Smooth muscle cell (in vitro differentiated cells): ENCODE data around the gene FBLN2. TPM values are rescaled to one million over a fixed set of nuclear protein-coding genes. Genes with fewer than 3 reads are reported as not detected.

Experiments used
- DNase-seq: peaks from one replicate; lab custom pipeline; 2025; ENCODE audit not compliant: unreplicated experiment; lab: John Stamatoyannopoulos, UW
- H2AFZ ChIP-seq: fragments of 200-600 bp; sonication (generic); 2 replicates; pipeline ENCODE4 v1.6.0; 2016; ENCODE audit warnings: antibody characterized with exemption, low read depth, mild to moderate bottlenecking
- H3F3A ChIP-seq: fragments of 200-600 bp; sonication (generic); 2 replicates; pipeline ENCODE4 v1.6.0; 2017; ENCODE audit warnings: antibody characterized with exemption, low read depth
- H3K27ac ChIP-seq: fragments of 200-600 bp; sonication (generic); 2 replicates; pipeline ENCODE4 v1.5.1; 2016; ENCODE audit warnings: low read depth, mild to moderate bottlenecking
- H3K27me3 ChIP-seq: fragments of 200-600 bp; sonication (generic); 2 replicates; pipeline ENCODE4 v1.6.1; 2016; ENCODE audit warnings: low read depth, mild to moderate bottlenecking
- H3K36me3 ChIP-seq: fragments of 200-600 bp; sonication (generic); 2 replicates; pipeline ENCODE4 v1.5.1; 2016; ENCODE audit warnings: low read depth
- H3K4me1 ChIP-seq: fragments of 200-600 bp; sonication (generic); 2 replicates; pipeline ENCODE4 v1.5.1; 2016; ENCODE audit warnings: low read depth
- H3K4me2 ChIP-seq: fragments of 200-600 bp; sonication (generic); 2 replicates; pipeline ENCODE4 v1.6.0; 2016; ENCODE audit warnings: mild to moderate bottlenecking
- H3K4me3 ChIP-seq: fragments of 200-600 bp; sonication (generic); 2 replicates; pipeline ENCODE4 v1.5.1; 2016; ENCODE audit warnings: mild to moderate bottlenecking
- H3K79me2 ChIP-seq: fragments of 200-600 bp; sonication (generic); 2 replicates; pipeline ENCODE4 v1.6.0; 2016; ENCODE audit warnings: low read depth, mild to moderate bottlenecking
- H3K9ac ChIP-seq: fragments of 200-600 bp; sonication (generic); 2 replicates; pipeline ENCODE4 v1.6.0; 2016; ENCODE audit warnings: low read depth
- H3K9me3 ChIP-seq: fragments of 200-600 bp; sonication (generic); replicated peaks from 2 replicates; pipeline ENCODE4 v1.5.1; 2016; ENCODE audit warnings: low read depth
- H4K20me1 ChIP-seq: fragments of 200-600 bp; sonication (generic); 2 replicates; pipeline ENCODE4 v1.6.0; 2016; ENCODE audit warnings: low read depth
- WGBS: methylation state at CpG from one replicate; pipeline ENCODE4 v1.1.7; 2016; ENCODE audit warnings: low lambda C conversion rate; 5-methylcytosine and 5-hydroxymethylcytosine counted together
- polyA plus RNA-seq: library from polyadenylated mRNA; unstranded; fragments of >200 nt; fragmentation: Nextera tagmentation; extraction: Ambion mirVana; gene quantifications from 2 replicates; pipeline ENCODE4 v1.2.1, GENCODE V29; 2016
- total RNA-seq: library from RNA; depleted of rRNA; stranded (reverse); fragments of >200 nt; gene quantifications from 2 replicates; pipeline ENCODE4 v1.2.3, GENCODE V29; 2014
- TF ChIP-seq, protein P1 (sequence below): fragments of 200-600 bp; sonication (generic); IDR thresholded peaks from 2 replicates; pipeline ENCODE4 v1.5.1; 2017; ENCODE audit warnings: borderline replicate concordance, mild to moderate bottlenecking, antibody characterized with exemption; ENCODE audit not compliant: insufficient read depth, poor library complexity, severe bottlenecking

The FBLN2 gene
- total and polyA plus RNA-seq, 2 experiments from 2014 or later, result 159 to 390 TPM

DNA sequence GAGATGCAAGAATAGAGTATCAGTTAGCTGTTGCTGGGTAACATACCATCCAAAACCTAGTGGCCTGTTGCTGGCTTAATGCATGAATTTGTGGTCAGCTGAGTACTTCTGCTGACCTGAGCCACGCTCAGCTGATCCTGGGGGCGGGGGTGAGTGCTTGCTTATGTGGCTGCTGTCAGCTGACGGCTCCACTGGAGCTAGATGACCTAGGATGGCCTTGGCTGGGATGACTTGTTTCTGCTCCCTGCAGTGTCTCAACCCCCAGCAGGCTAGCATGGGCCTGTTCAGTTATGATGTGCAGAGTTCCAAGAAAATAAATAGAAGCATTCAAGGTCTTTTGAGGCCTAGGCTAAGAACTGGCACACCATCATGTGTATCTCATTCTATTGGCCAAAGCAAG lies 63.9 kb downstream of the FBLN2 start:
- DNase-seq, result no peak
- no peak overlapping the region for H3K9ac ChIP-seq
- no peak overlapping the region for H3K27ac ChIP-seq

DNA sequence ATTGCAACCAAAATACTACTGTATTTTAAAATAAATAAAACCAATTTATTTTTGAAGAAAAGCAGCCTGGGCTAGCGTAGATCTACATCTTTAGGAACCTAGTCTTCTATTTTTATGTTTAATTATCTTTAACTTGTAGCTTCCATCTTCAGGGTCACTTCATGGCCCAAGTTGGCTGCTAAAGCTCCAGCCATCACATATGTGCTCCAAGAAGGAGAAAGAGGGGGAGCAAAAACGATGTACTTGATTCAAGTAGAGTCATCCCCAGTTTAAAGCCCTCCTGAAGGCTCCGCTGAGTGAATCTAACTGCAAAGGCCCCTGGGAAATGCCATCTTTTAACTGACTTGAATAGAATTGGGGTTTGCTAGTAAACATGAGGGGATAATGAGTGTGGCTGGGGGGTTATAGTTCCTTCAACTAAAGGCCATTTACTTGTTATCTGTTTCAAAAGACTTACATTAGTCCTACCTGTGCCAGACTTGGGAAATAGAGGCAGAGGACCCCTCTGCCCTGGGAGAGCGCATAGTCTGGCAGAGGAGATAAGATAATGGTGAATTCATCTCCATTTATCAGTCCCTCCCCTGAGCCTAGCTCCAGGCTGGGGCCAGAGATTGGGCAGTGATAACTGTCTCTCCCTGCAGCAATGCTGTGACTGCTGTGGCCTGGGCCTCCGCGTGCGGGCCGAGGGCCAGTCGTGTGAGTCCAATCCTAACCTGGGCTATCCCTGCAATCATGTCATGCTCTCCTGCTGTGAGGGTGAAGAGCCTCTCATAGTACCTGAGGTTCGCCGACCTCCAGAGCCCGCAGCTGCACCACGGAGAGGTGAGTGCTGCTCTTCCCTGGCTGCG lies 64.6 kb downstream of the FBLN2 start:
- Histone ChIP-seq H3F3A (no peaks in the 10 kb centered on the region), H3K36me3 (no peaks in the 10 kb centered on the region), H3K9me3 (no peaks in the 10 kb centered on the region), H4K20me1 (peaks cover 31% of the 10 kb centered on the region), H3K4me3 (no peak overlapping the region), H2AFZ (no peak overlapping the region), H3K4me1 (no peaks in the 10 kb centered on the region), H3K79me2 (no peaks in the 10 kb centered on the region), H3K27me3 (no peaks in the 10 kb centered on the region), H3K4me2 (no peak overlapping the region), H3K9ac (no peak overlapping the region), H3K27ac (no peak overlapping the region)
- TF ChIP-seq, protein P1, sequence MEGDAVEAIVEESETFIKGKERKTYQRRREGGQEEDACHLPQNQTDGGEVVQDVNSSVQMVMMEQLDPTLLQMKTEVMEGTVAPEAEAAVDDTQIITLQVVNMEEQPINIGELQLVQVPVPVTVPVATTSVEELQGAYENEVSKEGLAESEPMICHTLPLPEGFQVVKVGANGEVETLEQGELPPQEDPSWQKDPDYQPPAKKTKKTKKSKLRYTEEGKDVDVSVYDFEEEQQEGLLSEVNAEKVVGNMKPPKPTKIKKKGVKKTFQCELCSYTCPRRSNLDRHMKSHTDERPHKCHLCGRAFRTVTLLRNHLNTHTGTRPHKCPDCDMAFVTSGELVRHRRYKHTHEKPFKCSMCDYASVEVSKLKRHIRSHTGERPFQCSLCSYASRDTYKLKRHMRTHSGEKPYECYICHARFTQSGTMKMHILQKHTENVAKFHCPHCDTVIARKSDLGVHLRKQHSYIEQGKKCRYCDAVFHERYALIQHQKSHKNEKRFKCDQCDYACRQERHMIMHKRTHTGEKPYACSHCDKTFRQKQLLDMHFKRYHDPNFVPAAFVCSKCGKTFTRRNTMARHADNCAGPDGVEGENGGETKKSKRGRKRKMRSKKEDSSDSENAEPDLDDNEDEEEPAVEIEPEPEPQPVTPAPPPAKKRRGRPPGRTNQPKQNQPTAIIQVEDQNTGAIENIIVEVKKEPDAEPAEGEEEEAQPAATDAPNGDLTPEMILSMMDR, result no peak
- DNase-seq, result no peak
- 92% methylated on average over 14 of the region's 14 CpGs for WGBS

More for the DNA sequence above, 63.9 kb downstream of the FBLN2 start:
- H3K4me1 ChIP-seq, result no peaks in the 10 kb centered on the region
- no peaks in the 10 kb centered on the region for H3K27me3 ChIP-seq
- H3K79me2 ChIP-seq, result no peaks in the 10 kb centered on the region
- TF ChIP-seq, protein P1, result no peak
- WGBS, result 52% methylated on average over 3 of the region's 3 CpGs
- no peaks in the 10 kb centered on the region for H3K36me3 ChIP-seq
- no peaks in the 10 kb centered on the region for H3F3A ChIP-seq
- no peak overlapping the region for H3K4me2 ChIP-seq
- no peaks in the 10 kb centered on the region for H3K9me3 ChIP-seq
- no peak overlapping the region for H2AFZ ChIP-seq
- H3K4me3 ChIP-seq, result no peak overlapping the region
- H4K20me1 ChIP-seq, result peaks cover 35% of the 10 kb centered on the region

DNA sequence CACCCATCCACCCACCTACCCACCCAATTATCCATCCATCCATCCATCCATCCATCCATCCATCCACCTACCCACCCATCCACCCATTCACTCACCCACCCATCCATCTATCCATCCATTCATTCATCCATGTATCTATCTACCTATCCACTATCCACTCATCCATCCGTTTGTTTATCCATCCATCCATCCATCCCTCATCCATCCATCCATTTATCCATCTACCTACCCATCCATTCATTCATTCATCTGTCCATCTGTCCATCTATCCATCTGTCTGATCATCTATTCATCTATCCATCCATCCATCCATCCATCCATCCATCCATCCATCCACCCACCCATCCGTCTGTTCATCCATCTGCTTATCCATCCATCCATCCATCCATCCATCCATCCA lies 65.7 kb downstream of the FBLN2 start:
- H3K27me3 ChIP-seq, result no peaks in the 10 kb centered on the region
- no peaks in the 10 kb centered on the region for H3K4me1 ChIP-seq
- peaks cover 31% of the 10 kb centered on the region for H4K20me1 ChIP-seq
- no peaks in the 10 kb centered on the region for H3K36me3 ChIP-seq
- no peaks in the 10 kb centered on the region for H3K9me3 ChIP-seq
- no peak overlapping the region for H3K4me3 ChIP-seq
- H3K79me2 ChIP-seq, result no peaks in the 10 kb centered on the region
- no peak overlapping the region for H3K4me2 ChIP-seq
- H3K27ac ChIP-seq, result no peak overlapping the region
- no peak overlapping the region for H3K9ac ChIP-seq
- H2AFZ ChIP-seq, result no peak overlapping the region
- no peak for DNase-seq
- no peaks in the 10 kb centered on the region for H3F3A ChIP-seq
- WGBS, result 97% methylated on average over 2 of the region's 2 CpGs
- TF ChIP-seq, protein P1, result no peak
